ENCODE results near the gene THAP8. TPM values are rescaled to one million over a fixed set of nuclear protein-coding genes. Genes with fewer than 3 reads are reported as not detected.

The THAP8 gene
- total RNA-seq, 1 experiment from 2014 or later: 6.6 TPM

GRCh38 chr19:36006955-36007354 lies 47.1 kb downstream of the THAP8 start (continued):
- TF ChIP-seq JUN (CRISPR knock-in tag; IDR thresholded peaks at IDR 0.05) (no peak), AR (CRISPR knock-in tag; IDR thresholded peaks at IDR 0.05) (no peak), ETV6 (CRISPR knock-in tag; IDR thresholded peaks at IDR 0.05) (no peak), PRDM15 (CRISPR knock-in tag; IDR thresholded peaks at IDR 0.05) (no peak), NFATC4 (CRISPR knock-in tag; IDR thresholded peaks at IDR 0.05) (no peak)

GRCh38 chr19:36003284-36003683 lies 50.8 kb downstream of the THAP8 start:
- H3K27me3 Mint-ChIP-seq (ENCODE audit: low read depth): no peaks in the 10 kb centered on the region

More at GRCh38 chr19:36003284-36003683, 50.8 kb downstream of the THAP8 start:
- no peaks in the 10 kb centered on the region for H3K9me3 Mint-ChIP-seq
- ATAC-seq (no peak), DNase-seq (ENCODE audit: low spot score) (no peak)
- peaks cover 20% of the 10 kb centered on the region for H3K36me3 Mint-ChIP-seq
- no peak overlapping the region for H3K27ac Mint-ChIP-seq
- TF ChIP-seq NR3C1 (CRISPR knock-in tag; conservative IDR thresholded peaks at IDR 0.05; ENCODE audit: low read depth) (no peak), HMGA2 (CRISPR knock-in tag; IDR thresholded peaks at IDR 0.05) (no peak), CDX4 (CRISPR knock-in tag; IDR thresholded peaks at IDR 0.05; ENCODE audit: borderline replicate concordance) (no peak), IRF2 (CRISPR knock-in tag; IDR thresholded peaks at IDR 0.05; ENCODE audit: borderline replicate concordance, low read depth) (no peak), CBFB (CRISPR knock-in tag; IDR thresholded peaks at IDR 0.05; ENCODE audit: low read depth) (no peak), NR1H2 (CRISPR knock-in tag; IDR thresholded peaks at IDR 0.05) (no peak), KAT7 (CRISPR knock-in tag; IDR thresholded peaks at IDR 0.05; ENCODE audit: borderline replicate concordance) (no peak), PREB (CRISPR knock-in tag; IDR thresholded peaks at IDR 0.05; ENCODE audit: borderline replicate concordance) (no peak), JAZF1 (CRISPR knock-in tag; IDR thresholded peaks at IDR 0.05) (no peak), ETV6 (CRISPR knock-in tag; IDR thresholded peaks at IDR 0.05) (no peak), MXD4 (CRISPR knock-in tag; IDR thresholded peaks at IDR 0.05; ENCODE audit: borderline replicate concordance) (no peak), TCF7 (CRISPR knock-in tag; IDR thresholded peaks at IDR 0.05; ENCODE audit: low read depth) (no peak), PRRX2 (CRISPR knock-in tag; IDR thresholded peaks at IDR 0.05) (no peak), TP53 (CRISPR knock-in tag; IDR thresholded peaks at IDR 0.05) (no peak), ZNF219 (CRISPR knock-in tag; IDR thresholded peaks at IDR 0.05; ENCODE audit: borderline replicate concordance) (no peak), USF1 (CRISPR knock-in tag; IDR thresholded peaks at IDR 0.05) (no peak), ZNF281 (CRISPR knock-in tag; IDR thresholded peaks at IDR 0.05) (no peak), FOXP1 (CRISPR knock-in tag; IDR thresholded peaks at IDR 0.05; ENCODE audit: borderline replicate concordance) (no peak)
- POLR2A ChIA-PET: no interaction called here
- CTCF ChIA-PET: no interaction called here
- H3K4me1 Mint-ChIP-seq: peaks cover 4% of the 10 kb centered on the region
- no peak overlapping the region for H3K4me3 Mint-ChIP-seq

All from WTC11 (cell line).